HG02970 (cell line): ENCODE measurements around the gene WFS1.

Experiments used
- ATAC-seq: cut with Tn5 transposase; IDR thresholded peaks from one replicate; pipeline ENCODE4 v1.9.1; 2021; ENCODE audit warnings: mild to moderate bottlenecking, moderate library complexity, moderate number of reproducible peaks; ENCODE audit not compliant: unreplicated experiment, low FRiP score

WFS1 gene

GRCh38 chr4:6235012-6235411 is 34.6 kb upstream of the WFS1 start:
- ATAC-seq: no peak

- ATAC-seq: no peak
Observed at GRCh38 chr4:6235901-6236640, 33.6 kb upstream of the WFS1 start.

GRCh38 chr4:6236816-6237390 is 32.7 kb upstream of the WFS1 start:
- no peak for ATAC-seq

DNA sequence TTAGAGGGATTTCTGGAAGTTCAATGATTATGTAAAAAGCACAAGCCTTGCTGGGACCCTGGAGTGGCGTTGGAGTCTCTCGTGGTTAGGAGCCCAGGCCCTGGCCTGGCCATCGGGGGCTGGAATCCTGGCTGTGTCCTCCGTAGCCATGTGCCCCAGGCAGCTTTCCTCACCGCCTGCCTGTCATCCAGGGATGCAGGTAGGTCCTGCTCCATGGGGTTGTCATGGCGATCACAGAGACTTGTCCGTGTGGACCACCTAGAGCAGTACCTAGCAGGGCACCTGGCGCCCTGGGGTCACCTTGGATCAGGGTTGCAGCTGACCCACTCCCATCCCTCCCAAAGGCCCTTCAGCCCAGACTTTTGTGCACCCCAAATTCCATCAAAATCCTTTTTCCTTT is 30.2 kb upstream of the WFS1 start:
- no peak for ATAC-seq

- ATAC-seq: no peak
Observed at GRCh38 chr4:6239968-6240367, 29.7 kb upstream of the WFS1 start.

GRCh38 chr4:6241062-6241845 is 28.4 kb upstream of the WFS1 start:
- no peak for ATAC-seq

DNA sequence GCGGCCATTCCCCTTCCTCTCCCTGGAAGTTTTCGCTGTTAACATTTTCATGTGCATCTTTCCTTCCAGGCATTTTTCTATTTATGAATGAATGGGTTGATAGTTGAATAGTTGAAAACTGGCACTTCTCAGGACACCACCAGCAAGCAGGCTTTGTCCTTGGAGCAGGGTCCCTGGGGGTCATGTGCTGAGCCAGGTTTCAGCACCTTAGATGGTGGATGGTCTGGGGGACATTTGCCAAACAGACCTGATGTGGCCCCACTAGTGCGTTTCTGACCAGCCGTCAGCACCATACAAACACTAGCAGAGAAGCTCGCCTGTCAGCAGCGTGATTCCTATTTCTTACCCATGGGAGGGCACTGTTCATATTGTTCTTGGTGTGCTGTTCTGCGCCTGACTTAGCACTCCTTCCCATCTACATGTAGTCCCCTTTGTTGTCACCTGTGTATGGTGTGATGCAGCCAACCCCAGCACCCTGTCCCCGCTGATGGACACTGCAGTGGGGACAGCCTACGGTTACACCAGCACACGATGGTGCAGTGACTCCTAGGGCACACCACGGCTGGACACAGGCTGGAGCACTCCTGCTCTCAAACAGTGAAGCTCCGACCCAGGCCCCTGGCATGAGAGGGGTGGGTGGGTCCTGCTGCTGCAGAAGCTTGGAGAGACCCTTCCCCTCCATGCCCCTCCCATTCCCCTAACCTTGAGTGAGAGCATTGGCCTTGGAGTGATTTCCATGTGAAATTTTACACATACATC is 27.2 kb upstream of the WFS1 start:
- ATAC-seq: no peak

GRCh38 chr4:6245246-6246169 is 24.1 kb upstream of the WFS1 start:
- no peak for ATAC-seq

GRCh38 chr4:6246170-6246634 is 23.4 kb upstream of the WFS1 start:
- ATAC-seq: no peak

DNA sequence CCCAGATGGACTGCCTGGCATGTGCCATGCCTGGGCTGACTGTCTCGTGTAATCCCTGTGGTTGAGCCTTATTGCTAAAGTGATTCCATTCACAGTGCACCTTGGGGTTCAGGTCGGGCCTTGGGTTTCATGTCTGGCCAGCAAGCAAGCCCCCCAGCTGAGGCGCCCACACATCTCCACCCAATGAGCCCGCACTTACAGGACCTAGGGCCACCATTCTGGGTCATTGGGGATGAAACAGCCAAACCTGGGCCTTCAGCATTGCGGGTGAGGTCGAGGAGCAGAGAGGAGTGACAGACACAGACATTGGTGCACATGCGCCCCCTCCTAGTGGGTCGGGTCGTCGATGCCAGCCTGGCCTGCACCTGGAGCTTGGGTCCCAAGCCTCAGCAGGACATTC is 21.3 kb upstream of the WFS1 start:
- ATAC-seq: no peak

DNA sequence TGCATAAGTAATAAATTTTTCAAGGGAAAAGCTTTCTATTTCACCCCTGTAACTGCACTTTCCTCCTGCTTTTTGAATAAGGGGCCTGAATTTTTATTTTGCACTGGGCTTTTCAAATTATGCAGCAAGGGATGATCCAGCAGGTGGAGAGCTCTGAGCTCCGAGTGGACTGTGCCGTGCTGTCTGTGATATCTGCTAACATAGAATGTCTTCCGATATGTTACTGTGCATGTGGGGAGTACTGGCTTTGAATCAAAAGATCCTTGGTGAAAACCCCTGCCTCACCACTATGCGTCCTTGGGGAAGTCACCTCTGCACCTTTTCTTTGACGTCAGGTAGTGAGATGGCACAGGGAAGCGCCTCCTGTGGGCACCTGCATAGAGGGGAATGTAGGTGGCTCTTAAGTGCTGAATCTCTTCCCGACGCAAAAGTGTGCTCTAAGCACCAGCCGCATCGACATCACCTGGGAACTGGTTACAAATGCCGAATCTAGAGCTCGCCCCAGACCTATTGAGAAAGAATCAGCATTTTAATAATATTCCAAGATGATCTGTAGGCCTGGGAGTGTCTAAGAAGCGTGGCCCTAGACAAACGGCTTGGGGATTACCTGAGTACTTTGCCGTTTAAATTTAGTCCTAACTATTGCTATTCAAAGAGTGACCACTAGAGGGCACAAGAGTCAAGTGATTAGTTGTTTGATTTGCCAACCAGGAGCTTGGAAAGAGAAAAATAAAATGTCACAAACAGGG is 19.2 kb upstream of the WFS1 start:
- no peak for ATAC-seq

GRCh38 chr4:6250984-6251295 is 18.7 kb upstream of the WFS1 start:
- ATAC-seq: no peak

DNA sequence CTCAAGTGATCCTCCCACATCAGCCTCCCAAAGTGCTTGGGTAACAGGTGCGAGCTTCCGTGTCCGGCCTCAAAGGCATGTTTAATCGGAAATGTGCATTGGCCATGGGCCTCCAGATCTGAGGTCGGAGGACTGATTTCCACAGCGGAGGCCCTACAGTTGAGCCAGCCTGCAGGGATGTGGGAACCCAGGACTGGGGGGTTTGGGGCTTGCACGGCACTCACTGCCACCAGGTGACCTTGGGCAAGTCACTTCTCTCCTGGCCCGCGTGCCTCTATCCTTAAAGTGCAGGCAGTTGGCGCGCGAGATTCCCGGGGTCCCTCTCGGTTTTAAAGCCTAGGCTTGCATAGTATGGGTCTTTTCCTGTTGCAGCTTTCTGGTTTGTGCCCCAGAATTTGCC is 18.3 kb upstream of the WFS1 start:
- ATAC-seq: no peak

- no peak for ATAC-seq
Observed at GRCh38 chr4:6252051-6252450, 17.6 kb upstream of the WFS1 start.

DNA sequence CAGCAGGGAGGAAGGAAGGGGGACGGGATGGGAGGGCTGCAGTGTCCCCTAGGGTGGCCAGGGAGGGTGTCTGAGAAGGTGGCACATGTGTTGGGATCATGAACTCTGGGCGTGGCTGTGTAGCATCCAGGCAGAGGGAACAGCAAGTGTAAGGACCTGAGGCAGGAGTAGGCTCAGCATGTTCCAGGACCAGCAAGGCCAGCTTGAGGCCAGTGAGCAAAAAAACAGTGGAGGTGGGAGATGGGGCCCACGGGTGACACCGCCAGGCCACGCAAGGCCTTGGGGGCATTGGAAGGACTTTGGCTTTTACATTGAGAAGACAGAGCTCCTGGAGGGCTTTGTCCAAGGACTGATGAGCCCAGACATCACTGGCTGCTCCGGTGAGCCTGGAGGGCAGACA is 16.5 kb upstream of the WFS1 start:
- no peak for ATAC-seq

- no peak for ATAC-seq
Observed at GRCh38 chr4:6253961-6254360, 15.7 kb upstream of the WFS1 start.

- ATAC-seq: no peak
Observed at GRCh38 chr4:6256141-6256540, 13.5 kb upstream of the WFS1 start.

GRCh38 chr4:6257247-6258025 is 12.2 kb upstream of the WFS1 start:
- no peak for ATAC-seq

DNA sequence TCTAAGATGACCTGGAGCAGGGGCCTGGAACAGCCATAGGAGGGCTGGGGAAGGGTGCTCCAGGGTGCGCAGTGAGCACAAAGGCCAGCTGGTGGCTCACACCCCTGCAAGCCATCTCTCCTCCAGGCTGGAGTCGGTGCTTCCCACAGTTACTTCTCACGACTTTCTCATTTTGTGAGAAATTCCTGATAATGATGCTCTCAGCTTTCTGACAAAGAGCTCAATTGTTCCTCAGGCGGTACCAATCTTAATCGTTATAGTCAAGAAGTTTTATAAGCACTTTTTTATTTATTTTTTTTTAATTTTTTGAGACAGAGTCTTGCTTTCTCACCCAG is 11.7 kb upstream of the WFS1 start:
- no peak for ATAC-seq
